ENCODE data around the gene USP24.

- no peak for TF ChIP-seq CTCF (IDR thresholded peaks at IDR 0.05)
- TF ChIP-seq POLR2A (IDR thresholded peaks at IDR 0.05), result no peak
Measured at GRCh38 chr1:55051169-55051568, 164.0 kb downstream of the USP24 start.
